NCI-H2171 treated with DMSO at 0.1 percent for 48 hours (cell line): ENCODE results near the gene TGFB1I1.
"Not testable (repeated sequence)": the region's sequence is repeated elsewhere in the genome, so short reads cannot be mapped to it uniquely, and the experiment has no call there.

Experiments
- DNase-seq: peaks from one replicate; lab custom pipeline; 2025; lab: John Stamatoyannopoulos, UW

TGFB1I1 gene

DNA sequence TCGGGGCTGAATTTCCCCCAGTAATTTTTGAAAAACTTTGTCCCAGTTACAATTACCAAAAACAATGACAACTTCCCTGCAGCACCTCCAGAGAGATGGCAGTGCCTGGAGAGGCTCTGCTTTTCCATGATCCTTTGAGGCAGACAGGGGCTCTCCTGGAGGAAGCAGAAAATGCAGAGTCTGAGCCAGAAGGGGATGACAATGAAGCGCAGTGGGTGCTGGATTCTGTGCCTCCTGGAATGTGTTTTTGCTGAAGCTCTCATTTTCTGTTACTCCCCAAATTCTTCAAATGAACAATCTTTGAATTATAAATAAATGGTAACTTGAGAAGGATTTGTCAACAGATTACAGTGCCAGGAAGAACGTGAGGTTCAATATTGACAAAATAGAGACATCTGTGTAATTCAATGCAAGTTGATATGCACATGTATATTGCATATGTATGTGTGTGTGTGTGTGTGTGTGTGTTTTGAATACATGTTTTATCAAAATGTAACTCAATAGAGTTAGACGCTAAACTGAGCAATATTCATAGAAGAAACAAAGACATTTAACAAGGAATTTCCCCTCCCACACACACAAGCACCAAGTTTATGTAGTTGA, 45.9 kb downstream of the TGFB1I1 start:
- DNase-seq, result no peak

DNA sequence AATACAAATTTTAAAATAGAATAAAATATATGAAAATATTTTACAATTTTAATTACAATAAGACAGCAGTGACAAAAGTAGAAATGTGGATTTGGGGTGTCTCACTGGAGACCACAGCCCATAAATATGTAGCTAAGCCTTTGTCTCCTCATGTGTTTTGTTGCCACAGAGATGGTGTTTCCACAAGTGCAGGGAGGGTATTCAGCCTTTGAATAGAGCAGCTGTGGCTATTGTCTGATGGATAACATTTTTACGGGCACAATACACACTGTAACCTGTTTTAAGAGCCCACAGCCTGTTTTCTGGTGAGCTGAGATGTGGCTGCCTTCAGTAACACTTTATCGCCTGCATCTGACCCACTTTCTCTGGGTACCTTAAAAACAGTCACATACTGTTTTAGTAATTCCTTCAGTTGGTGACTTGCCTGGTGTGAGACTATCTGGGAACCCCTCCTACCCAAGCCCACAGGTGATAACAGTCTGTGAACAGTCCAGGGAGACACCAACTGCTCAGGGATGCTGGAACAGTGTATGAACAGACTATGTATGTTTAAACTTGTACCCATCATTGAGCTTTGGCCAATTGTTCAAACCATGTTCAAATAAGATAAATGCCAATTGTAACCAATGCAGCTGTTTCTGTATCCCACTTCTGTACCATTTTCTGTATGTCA, 47.9 kb downstream of the TGFB1I1 start:
- DNase-seq, result no peak

DNA sequence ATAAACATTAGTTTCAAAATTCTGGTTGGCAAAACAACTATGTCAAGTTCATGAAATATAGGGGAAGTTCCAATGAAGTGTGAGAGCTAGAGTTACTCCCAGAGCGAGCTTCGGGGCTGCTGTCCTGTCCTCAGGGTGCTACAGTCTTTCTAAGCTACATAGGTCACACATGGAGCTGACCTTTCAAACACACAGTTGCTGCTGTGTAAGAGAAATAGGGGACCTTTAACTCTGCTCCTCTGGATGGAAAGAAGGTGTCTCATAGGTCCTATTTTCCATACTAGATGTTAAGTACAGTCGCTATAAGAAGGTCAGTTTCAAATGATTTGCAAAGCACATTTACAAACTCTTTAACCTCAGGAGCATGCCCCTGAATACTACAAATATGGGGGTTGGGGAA, 49.4 kb downstream of the TGFB1I1 start:
- DNase-seq, result no peak

DNA sequence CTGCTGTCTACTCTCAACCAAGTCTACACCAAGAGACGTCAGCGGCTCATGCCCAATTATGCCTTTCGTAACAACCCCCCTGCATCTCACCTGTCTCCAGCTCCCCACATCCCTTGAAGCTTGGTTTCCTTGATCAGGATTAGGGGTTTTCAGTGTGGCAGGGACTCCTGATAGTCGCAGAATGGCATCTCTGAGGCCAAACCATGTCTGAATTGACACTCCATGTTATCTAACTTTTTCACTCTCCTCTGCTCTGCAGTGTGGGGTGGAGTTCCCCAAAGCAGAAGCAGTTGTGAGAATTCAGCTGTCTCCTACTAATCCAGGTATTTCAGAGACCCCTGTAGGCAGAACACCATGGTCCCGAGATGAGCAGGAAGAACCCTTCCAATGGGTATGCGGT, 50.1 kb downstream of the TGFB1I1 start:
- no peak for DNase-seq

DNA sequence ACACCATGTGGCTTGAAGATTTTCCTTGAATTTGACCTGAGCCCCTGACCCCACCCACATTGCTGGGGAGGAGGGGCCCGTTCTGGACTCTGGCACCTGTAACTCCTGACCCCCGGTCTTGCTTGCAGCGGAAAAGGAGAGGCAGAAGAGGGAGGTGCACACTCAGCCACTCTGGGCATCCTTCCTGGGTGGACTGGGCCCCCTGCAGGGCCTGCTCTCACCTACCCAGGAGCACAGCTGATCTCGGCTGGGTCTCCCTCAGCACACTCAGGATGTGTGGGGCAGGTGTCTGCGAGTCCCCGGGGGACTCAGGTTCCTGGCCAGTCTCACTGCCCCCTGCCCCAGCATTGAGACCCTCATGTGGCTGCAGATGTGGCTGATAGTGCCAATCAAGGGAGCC, 51.8 kb downstream of the TGFB1I1 start:
- DNase-seq, result not testable (repeated sequence)

DNA sequence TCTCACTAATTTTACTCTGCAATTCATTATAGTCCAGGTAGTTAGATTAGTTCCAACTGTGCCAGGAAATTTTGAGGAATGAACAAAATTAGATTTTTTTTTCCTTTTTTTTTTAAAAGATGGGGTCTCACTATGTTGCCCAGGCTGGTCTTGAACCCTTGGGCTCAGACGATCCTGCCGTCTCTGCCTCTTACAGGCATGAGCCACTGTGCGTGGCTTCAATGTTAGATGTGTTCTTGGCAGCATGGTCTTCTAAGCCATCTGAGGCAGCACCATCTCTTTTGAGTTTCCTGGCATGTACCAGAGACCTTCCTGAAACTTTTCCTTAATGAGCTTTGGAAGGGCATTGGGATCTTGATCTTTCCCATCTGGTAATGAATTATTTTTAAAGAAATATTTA, 53.2 kb downstream of the TGFB1I1 start:
- no peak for DNase-seq
